ENCODE measurements around the gene UBE2S.

The UBE2S gene

GRCh38 chr19:55453511-55454260, 46.1 kb upstream of the UBE2S start:
- ATAC-seq (ENCODE audit: insufficient read depth, low read depth) = no peak
- Histone ChIP-seq H3K4me3 (ENCODE audit: low read depth in 1 of 2, low read length in 2 of 2) (no peak overlapping the region), H3K4me1 (ENCODE audit: insufficient read depth, low read length) (peaks cover 16% of the 10 kb centered on the region), H3K27ac (ENCODE audit: low read length) (no peak overlapping the region), H3K79me2 (ENCODE audit: insufficient read depth, low read length) (peaks cover 9% of the 10 kb centered on the region; the same call in 1 of the 2 replicates), H2AFZ (ENCODE audit: low read depth, low read length) (no peak overlapping the region), H3K4me2 (ENCODE audit: insufficient read depth, low read length) (peak overlapping the region; percentile 85; the same call in 1 of the 2 replicates), H3K27me3 (ENCODE audit: insufficient read depth, low read length, poor library complexity) (peaks cover 19% of the 10 kb centered on the region), H3K9ac (ENCODE audit: low read depth, low read length) (no peak overlapping the region), H3K36me3 (ENCODE audit: insufficient read depth, low read length) (peaks cover 12% of the 10 kb centered on the region; the same call in 1 of the 2 replicates), H3K9me3 (ENCODE audit: insufficient read depth, low read length, severe bottlenecking) (no peaks in the 10 kb centered on the region), H4K20me1 (ENCODE audit: insufficient read depth, low read length) (peaks cover 12% of the 10 kb centered on the region)
- TF ChIP-seq EZH2 (IDR thresholded peaks at IDR 0.05; ENCODE audit: borderline replicate concordance, low read depth, low read length, severe bottlenecking) = no peak
- no peak for TF ChIP-seq CTCF (IDR thresholded peaks at IDR 0.05; ENCODE audit: borderline replicate concordance, extremely low read depth, low read length, poor library complexity, severe bottlenecking)
- no peak for DNase-seq

- Histone ChIP-seq H3K4me3 (ENCODE audit: low read depth in 1 of 2, low read length in 2 of 2) (peak overlapping the region in 1 of 2 experiments; percentile 54; a peak in 2 of 4 replicates), H3K27me3 (ENCODE audit: insufficient read depth, low read length, poor library complexity) (peaks cover 19% of the 10 kb centered on the region), H3K4me2 (ENCODE audit: insufficient read depth, low read length) (peak overlapping the region; percentile 85), H3K79me2 (ENCODE audit: insufficient read depth, low read length) (peaks cover 4% of the 10 kb centered on the region; the same call in 1 of the 2 replicates), H3K4me1 (ENCODE audit: insufficient read depth, low read length) (peaks cover 16% of the 10 kb centered on the region), H3K36me3 (ENCODE audit: insufficient read depth, low read length) (peaks cover 12% of the 10 kb centered on the region; the same call in 1 of the 2 replicates), H3K9ac (ENCODE audit: low read depth, low read length) (peak overlapping the region; percentile 49; the same call in 1 of the 2 replicates), H2AFZ (ENCODE audit: low read depth, low read length) (peak overlapping the region; percentile 20; the same call in 1 of the 2 replicates), H4K20me1 (ENCODE audit: insufficient read depth, low read length) (peaks cover 11% of the 10 kb centered on the region), H3K9me3 (ENCODE audit: insufficient read depth, low read length, severe bottlenecking) (no peaks in the 10 kb centered on the region), H3K27ac (ENCODE audit: low read length) (no peak overlapping the region)
- DNase-seq (peak; percentile 95), ATAC-seq (ENCODE audit: insufficient read depth, low read depth) (peak; percentile 94)
- TF ChIP-seq EZH2 (IDR thresholded peaks at IDR 0.05; ENCODE audit: borderline replicate concordance, low read depth, low read length, severe bottlenecking) (no peak), CTCF (IDR thresholded peaks at IDR 0.05; ENCODE audit: borderline replicate concordance, extremely low read depth, low read length, poor library complexity, severe bottlenecking) (peak; percentile 3)
Measured at GRCh38 chr19:55452749-55453346, 45.3 kb upstream of the UBE2S start.

- peak overlapping the region; percentile 13 to 54; a peak in 3 of 4 replicates for H3K4me3 ChIP-seq (ENCODE audit: low read depth in 1 of 2, low read length in 2 of 2)
Measured at GRCh38 chr19:55451965-55452748, 44.6 kb upstream of the UBE2S start.

More at GRCh38 chr19:55451965-55452748, 44.6 kb upstream of the UBE2S start:
- Histone ChIP-seq H2AFZ (ENCODE audit: low read depth, low read length) (peak overlapping the region; percentile 20; the same call in 1 of the 2 replicates), H4K20me1 (ENCODE audit: insufficient read depth, low read length) (peaks cover 13% of the 10 kb centered on the region), H3K27me3 (ENCODE audit: insufficient read depth, low read length, poor library complexity) (peaks cover 19% of the 10 kb centered on the region), H3K9me3 (ENCODE audit: insufficient read depth, low read length, severe bottlenecking) (no peaks in the 10 kb centered on the region), H3K4me2 (ENCODE audit: insufficient read depth, low read length) (peak overlapping the region; percentile 85), H3K4me1 (ENCODE audit: insufficient read depth, low read length) (peaks cover 16% of the 10 kb centered on the region), H3K27ac (ENCODE audit: low read length) (no peak overlapping the region), H3K9ac (ENCODE audit: low read depth, low read length) (peak overlapping the region; percentile 49; the same call in 1 of the 2 replicates), H3K36me3 (ENCODE audit: insufficient read depth, low read length) (peaks cover 12% of the 10 kb centered on the region; the same call in 1 of the 2 replicates), H3K79me2 (ENCODE audit: insufficient read depth, low read length) (peaks cover 4% of the 10 kb centered on the region; the same call in 1 of the 2 replicates)
- no peak for ATAC-seq (ENCODE audit: insufficient read depth, low read depth)
- peak; percentile 51 for DNase-seq
- TF ChIP-seq EZH2 (IDR thresholded peaks at IDR 0.05; ENCODE audit: borderline replicate concordance, low read depth, low read length, severe bottlenecking) (no peak), CTCF (IDR thresholded peaks at IDR 0.05; ENCODE audit: borderline replicate concordance, extremely low read depth, low read length, poor library complexity, severe bottlenecking) (no peak)

Measured in DND-41 (cell line).